GM18498 (cell line): ENCODE results near the gene MUC5B.
"Not testable (repeated sequence)": the region's sequence is repeated elsewhere in the genome, so short reads cannot be mapped to it uniquely, and the experiment has no call there.

Experiments
- ATAC-seq: cut with Tn5 transposase; IDR thresholded peaks from one replicate; pipeline ENCODE4 v1.9.1; 2021; ENCODE audit warnings: mild to moderate bottlenecking, moderate library complexity; ENCODE audit not compliant: unreplicated experiment

Gene MUC5B

GRCh38 chr11:1191786-1192470 lies 30.9 kb upstream of the MUC5B start:
- not testable (repeated sequence) for ATAC-seq

- no peak for ATAC-seq
Measured at GRCh38 chr11:1192741-1193325, 30.0 kb upstream of the MUC5B start.

DNA sequence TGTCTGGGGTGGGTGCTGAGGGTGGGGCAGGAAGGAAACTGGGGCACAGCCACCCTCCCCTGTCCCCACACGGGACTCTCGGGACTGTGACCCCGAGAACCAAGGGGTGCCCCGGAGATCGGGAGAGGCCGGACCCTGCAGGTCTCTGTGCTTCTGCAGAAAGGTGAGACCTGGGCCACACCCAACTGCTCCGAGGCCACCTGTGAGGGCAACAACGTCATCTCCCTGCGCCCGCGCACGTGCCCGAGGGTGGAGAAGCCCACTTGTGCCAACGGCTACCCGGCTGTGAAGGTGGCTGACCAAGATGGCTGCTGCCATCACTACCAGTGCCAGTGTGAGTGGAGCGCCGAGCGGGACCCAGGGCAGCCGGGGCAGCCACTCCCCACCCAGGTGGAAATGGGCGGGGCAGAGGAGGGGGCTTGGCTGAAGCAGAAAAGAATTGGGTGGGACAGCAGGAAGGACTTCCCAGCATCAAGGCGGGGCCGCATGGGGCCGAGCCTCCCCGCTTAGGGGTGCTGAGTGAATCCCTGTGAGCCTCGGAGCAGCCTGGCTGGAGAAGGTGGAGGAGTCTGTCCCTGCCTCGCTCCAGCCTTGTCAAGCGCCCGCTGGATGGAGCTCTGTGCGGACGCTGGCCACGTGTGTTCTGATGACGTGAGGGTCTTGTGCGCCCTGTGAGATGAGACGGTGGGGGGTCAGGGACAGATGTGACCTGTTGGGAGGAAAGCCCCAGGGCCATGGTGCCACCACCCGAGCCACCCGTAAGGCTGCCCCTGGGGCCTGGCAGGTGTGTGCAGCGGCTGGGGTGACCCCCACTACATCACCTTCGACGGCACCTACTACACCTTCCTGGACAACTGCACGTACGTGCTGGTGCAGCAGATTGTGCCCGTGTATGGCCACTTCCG lies 29.3 kb upstream of the MUC5B start:
- ATAC-seq: no peak

DNA sequence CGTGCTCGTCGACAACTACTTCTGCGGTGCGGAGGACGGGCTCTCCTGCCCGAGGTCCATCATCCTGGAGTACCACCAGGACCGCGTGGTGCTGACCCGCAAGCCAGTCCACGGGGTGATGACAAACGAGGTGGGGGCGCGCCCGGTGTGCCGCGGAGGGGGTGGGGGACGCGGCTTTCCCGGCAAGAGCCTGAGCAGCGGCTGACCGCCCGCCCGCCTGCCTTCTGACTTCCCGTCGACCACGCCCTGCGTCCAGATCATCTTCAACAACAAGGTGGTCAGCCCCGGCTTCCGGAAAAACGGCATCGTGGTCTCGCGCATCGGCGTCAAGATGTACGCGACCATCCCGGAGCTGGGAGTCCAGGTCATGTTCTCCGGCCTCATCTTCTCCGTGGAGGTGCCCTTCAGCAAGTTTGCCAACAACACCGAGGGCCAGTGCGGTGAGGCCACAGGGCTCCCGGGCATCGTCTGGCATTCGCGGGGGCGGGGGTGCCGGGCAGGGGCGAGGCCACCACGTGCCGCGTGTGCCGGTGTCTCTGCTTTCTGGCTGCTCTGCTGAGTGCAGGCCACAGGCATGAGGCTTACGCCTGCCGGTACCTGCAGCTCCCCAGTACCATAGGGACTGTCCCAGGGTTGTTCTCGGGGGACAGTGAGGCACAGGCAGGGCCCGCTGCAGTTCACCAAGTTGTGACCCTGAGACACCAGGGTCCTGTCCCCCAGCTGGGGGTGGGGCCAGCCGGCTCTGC lies 28.5 kb upstream of the MUC5B start:
- ATAC-seq: no peak

GRCh38 chr11:1194977-1195681 lies 27.7 kb upstream of the MUC5B start:
- ATAC-seq: no peak

DNA sequence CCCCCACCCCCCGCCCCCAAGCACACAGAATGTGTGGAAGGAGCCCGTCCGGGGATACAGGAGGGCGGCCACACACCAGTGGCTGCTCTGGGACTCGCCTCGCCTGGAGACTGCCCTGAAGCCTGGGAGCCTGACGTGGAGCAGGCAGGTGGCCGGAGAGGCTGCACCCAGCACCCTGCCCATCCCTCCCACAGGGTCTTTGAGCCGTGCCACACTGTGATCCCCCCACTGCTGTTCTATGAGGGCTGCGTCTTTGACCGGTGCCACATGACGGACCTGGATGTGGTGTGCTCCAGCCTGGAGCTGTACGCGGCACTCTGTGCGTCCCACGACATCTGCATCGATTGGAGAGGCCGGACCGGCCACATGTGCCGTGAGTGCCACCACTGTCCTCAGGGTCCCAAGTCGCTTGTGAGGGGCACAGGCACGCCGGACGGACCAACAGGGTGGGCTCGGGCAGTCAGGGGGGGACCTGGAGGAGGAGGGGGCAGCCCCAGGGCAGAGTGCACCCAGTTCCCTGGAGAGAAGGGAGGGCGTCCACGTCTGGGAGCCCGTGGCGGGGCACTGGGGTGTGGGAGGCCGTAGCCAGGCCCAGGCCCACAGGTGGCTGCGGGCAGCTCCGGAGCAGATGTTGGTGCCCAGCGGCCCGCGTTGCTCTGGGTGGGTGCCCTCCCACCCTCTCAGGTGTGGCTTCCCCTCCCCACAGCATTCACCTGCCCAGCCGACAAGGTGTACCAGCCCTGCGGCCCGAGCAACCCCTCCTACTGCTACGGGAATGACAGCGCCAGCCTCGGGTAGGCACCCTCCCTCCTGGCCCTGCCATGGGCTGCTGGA lies 27.0 kb upstream of the MUC5B start:
- no peak for ATAC-seq

GRCh38 chr11:1196516-1197391 lies 26.1 kb upstream of the MUC5B start:
- no peak for ATAC-seq

- no peak for ATAC-seq
Measured at GRCh38 chr11:1197431-1197885, 25.4 kb upstream of the MUC5B start.

GRCh38 chr11:1197886-1198560 lies 24.8 kb upstream of the MUC5B start:
- ATAC-seq: no peak

DNA sequence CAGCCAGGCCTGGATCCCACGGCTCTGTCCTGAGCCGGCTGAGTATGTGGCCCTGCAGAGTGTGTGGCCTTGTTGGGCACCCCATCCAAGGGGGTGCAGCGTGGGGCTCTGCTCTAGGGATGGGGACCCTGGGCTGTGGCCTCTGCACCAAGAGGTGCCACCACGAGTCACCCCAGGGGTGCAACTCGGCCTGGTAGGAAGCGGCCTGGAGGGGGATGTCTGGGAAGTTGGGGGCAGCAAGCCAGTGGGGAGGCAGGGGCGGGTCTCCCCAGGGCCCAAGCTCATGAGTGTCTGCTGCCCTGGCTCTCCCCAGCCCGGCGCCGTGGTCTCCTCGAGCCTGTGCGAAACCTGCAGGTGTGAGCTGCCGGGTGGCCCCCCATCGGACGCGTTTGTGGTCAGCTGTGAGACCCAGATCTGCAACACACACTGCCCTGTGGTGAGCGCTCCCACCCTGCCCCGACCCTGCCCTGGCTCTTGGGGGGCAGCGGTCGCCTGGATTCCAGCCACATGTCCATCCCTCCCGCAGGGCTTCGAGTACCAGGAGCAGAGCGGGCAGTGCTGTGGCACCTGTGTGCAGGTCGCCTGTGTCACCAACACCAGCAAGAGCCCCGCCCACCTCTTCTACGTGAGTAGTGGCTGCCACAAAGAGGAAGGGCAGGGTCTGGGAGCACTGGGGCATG lies 24.2 kb upstream of the MUC5B start:
- ATAC-seq: no peak

- no peak for ATAC-seq
Measured at GRCh38 chr11:1199241-1199750, 23.6 kb upstream of the MUC5B start.

- ATAC-seq: no peak
Measured at GRCh38 chr11:1199751-1200610, 22.9 kb upstream of the MUC5B start.

DNA sequence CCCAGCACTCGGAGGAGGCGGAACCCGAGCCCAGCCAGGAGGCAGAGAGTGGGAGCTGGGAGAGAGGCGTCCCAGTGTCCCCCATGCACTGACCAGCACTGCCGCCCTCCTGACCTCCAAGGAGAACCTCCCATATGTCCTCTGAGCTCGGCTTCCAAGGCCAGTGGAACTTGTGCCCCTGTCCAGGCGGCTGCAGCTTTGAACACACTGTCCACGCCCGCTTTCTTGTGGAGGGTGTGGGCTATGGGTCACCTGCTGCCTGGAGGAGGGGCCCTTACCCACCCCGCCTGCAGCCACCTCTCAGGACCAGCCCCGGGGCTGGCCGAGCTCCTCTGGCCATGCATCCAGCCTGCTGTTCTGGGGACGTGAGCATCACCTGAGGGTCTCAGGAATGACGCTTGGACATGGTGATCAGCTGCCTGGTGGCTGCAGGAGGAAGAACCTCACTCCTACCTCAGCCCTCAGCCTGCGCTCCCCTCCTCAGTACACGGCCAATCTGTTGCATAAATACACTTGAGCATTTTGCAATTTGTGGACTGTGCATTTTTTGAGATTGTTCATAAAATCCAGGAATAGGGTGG lies 22.2 kb upstream of the MUC5B start:
- no peak for ATAC-seq

DNA sequence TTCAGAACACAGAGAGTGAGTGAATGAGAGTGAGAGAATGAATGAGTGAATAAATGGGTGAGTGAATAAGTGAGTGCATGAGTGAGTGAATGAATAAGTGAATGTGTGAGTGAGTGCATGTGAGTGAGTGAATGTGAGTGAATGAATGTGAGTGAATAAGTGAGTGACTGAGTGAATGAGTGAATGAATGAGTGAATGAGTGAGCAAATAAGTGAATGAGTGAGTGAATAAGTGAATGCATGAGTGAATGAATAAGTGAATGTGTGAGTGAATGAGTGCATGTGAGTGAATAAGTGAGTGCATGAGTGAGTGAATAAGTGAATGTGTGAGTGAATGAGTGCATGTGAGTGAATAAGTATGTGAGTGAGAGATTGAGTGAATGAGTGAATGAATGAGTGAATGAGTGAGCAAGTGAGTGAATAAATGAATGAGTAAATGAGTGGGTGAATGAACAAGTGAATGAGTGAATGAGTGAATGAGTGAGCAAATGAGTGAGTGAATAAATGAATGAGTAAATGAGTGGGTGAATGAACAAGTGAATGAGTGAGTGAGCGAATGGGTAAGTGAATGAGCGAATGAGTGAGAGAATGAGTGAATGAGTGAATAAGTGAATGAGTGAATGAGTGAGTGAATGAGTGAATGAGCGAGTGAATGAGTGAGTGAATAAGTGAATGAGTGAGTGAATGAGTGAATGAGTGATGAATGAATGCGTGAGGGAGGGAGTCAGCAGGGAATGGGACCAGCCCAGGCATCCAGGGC lies 21.3 kb upstream of the MUC5B start:
- no peak for ATAC-seq

GRCh38 chr11:1202154-1202775 lies 20.6 kb upstream of the MUC5B start:
- ATAC-seq: no peak
